Lower leg skin (tissue), 3 donors: ENCODE results near the gene CPTP.

Experiments used
- CTCF ChIP-seq, 3 donors: fragments of 450-650 bp; IDR thresholded peaks; one replicate each; pipeline ENCODE4 v1.5.1; 2016; ENCODE audit warnings: antibody characterized with exemption in 3 of 3, mild to moderate bottlenecking in 3 of 3, moderate library complexity in 2 of 3
- POLR2A ChIP-seq, 2 donors: fragments of 450-650 bp; IDR thresholded peaks; one replicate each; pipeline ENCODE4 v1.6.1; 2016 to 2017; ENCODE audit warnings: antibody characterized with exemption in 2 of 2, mild to moderate bottlenecking in 1 of 2, moderate library complexity in 1 of 2

GRCh38 chr1:1291023-1291528 lies 33.5 kb upstream of the CPTP start:
- TF ChIP-seq POLR2A (IDR thresholded peaks at IDR 0.05) (no peak), CTCF (IDR thresholded peaks at IDR 0.05) (no peak)
